Thyroid gland (tissue), 4 donors: Measurements from ENCODE around the gene LHFPL4.

ENCODE experiments used
- POLR2A ChIP-seq, 2 donors: fragments of 450-650 bp; IDR thresholded peaks; one replicate each; pipeline ENCODE4 v1.6.1; 2017; ENCODE audit warnings: antibody characterized with exemption in 2 of 2, mild to moderate bottlenecking in 2 of 2, moderate library complexity in 1 of 2
- TF ChIP-seq, protein P1 (sequence below), 6 experiments: fragments of 200-600 bp in 3 of 6; fragments of 450-650 bp in 3 of 6; sonication (generic) in 3 of 6; IDR thresholded peaks; one replicate each; pipeline ENCODE4 v1.5.1; 2016 to 2019; ENCODE audit warnings: antibody characterized with exemption in 6 of 6, mild to moderate bottlenecking in 2 of 6, inconsistent platforms in 1 of 6, moderate library complexity in 1 of 6

- TF ChIP-seq, protein P1, sequence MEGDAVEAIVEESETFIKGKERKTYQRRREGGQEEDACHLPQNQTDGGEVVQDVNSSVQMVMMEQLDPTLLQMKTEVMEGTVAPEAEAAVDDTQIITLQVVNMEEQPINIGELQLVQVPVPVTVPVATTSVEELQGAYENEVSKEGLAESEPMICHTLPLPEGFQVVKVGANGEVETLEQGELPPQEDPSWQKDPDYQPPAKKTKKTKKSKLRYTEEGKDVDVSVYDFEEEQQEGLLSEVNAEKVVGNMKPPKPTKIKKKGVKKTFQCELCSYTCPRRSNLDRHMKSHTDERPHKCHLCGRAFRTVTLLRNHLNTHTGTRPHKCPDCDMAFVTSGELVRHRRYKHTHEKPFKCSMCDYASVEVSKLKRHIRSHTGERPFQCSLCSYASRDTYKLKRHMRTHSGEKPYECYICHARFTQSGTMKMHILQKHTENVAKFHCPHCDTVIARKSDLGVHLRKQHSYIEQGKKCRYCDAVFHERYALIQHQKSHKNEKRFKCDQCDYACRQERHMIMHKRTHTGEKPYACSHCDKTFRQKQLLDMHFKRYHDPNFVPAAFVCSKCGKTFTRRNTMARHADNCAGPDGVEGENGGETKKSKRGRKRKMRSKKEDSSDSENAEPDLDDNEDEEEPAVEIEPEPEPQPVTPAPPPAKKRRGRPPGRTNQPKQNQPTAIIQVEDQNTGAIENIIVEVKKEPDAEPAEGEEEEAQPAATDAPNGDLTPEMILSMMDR (IDR thresholded peaks at IDR 0.05): no peak
- no peak for TF ChIP-seq POLR2A (IDR thresholded peaks at IDR 0.05)
Observed at GRCh38 chr3:9514306-9514705, 39.3 kb downstream of the LHFPL4 start.
